Measurements from ENCODE around the gene LAMA3. TPM values are rescaled to one million over a fixed set of nuclear protein-coding genes. Genes with fewer than 3 reads are reported as not detected.
"Not testable (repeated sequence)": the region's sequence is repeated elsewhere in the genome, so short reads cannot be mapped to it uniquely, and the experiment has no call there.

The LAMA3 gene
- total RNA-seq, 2 donors from 2014 or later, result 9.3 to 21.1 TPM

DNA sequence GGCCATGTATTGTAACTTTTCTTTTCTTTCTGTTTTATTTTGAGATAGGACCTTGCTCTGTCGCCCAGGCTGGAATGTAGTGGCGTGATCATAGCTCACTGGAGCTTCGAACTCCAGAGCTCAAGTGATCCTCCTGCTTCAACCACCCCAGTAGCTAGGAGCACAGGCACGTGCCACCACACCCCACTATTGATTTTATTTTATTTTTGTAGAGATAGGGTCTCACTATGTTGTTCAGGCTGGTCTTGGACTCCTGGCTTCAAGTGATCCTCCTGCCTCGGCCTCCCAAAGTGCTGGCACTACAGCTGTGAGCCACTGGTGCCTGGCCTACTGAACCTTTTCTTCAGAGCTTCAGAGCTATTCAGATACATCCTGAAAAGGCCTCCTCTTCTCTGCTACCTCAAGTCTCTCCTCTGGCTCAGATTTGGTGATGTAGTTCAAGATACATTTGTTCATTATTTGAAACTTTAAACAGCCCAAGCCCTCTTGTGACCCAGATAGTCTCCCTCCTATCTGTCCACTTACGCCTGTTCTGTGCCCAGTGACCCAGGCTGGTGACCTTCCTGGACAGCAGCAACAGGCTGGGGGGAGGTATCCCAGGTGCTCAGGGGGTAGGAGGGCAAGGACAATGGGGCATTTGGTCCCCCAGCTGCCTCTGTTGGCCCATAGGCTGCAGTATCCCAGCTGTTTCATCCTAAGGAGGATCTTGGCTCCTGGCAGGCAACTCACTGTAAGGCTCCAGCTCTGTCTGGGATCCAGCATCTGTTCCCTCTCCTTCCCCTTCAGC is 38.6 kb downstream of the LAMA3 start:
- WGBS, 2 donors, result 88 to 95% methylated on average over 6 of the region's 6 CpGs

GRCh38 chr18:23730857-23731256 is 41.6 kb downstream of the LAMA3 start:
- Histone ChIP-seq H3K27me3 (no peaks in the 10 kb centered on the region), H3K27ac (no peak overlapping the region), H3K36me3 (replicated peaks in 1 of 2; ENCODE audit: insufficient read depth in 1 of 2, low read depth in 2 of 2) (no peaks in the 10 kb centered on the region), H3K4me1 (peaks cover 9% of the 10 kb centered on the region), H3K9me3 (no peaks in the 10 kb centered on the region), H3K4me3 (no peak overlapping the region)
- TF ChIP-seq POLR2A (IDR thresholded peaks at IDR 0.05), result no peak
- TF ChIP-seq, protein P1, sequence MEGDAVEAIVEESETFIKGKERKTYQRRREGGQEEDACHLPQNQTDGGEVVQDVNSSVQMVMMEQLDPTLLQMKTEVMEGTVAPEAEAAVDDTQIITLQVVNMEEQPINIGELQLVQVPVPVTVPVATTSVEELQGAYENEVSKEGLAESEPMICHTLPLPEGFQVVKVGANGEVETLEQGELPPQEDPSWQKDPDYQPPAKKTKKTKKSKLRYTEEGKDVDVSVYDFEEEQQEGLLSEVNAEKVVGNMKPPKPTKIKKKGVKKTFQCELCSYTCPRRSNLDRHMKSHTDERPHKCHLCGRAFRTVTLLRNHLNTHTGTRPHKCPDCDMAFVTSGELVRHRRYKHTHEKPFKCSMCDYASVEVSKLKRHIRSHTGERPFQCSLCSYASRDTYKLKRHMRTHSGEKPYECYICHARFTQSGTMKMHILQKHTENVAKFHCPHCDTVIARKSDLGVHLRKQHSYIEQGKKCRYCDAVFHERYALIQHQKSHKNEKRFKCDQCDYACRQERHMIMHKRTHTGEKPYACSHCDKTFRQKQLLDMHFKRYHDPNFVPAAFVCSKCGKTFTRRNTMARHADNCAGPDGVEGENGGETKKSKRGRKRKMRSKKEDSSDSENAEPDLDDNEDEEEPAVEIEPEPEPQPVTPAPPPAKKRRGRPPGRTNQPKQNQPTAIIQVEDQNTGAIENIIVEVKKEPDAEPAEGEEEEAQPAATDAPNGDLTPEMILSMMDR (IDR thresholded peaks at IDR 0.05), result no peak
- WGBS, 2 donors, result 74 to 85% methylated on average over 2 of the region's 2 CpGs
- no peak for ATAC-seq
- DNase-seq, result no peak
- intact Hi-C loops (cut with DNase I), result no loop called here

More for the DNA sequence above, 38.6 kb downstream of the LAMA3 start:
- no peaks in the 10 kb centered on the region for H3K27me3 ChIP-seq
- no peak for DNase-seq
- H3K36me3 ChIP-seq (replicated peaks in 1 of 2; ENCODE audit: insufficient read depth in 1 of 2, low read depth in 2 of 2), result no peaks in the 10 kb centered on the region
- no peak for ATAC-seq
- TF ChIP-seq, protein P1 (IDR thresholded peaks at IDR 0.05), result no peak
- no peak for TF ChIP-seq POLR2A (IDR thresholded peaks at IDR 0.05)
- intact Hi-C loops (cut with DNase I), result no loop called here
- H3K27ac ChIP-seq, result no peak overlapping the region
- no peak overlapping the region for H3K4me3 ChIP-seq
- no peaks in the 10 kb centered on the region for H3K4me1 ChIP-seq
- no peaks in the 10 kb centered on the region for H3K9me3 ChIP-seq

DNA sequence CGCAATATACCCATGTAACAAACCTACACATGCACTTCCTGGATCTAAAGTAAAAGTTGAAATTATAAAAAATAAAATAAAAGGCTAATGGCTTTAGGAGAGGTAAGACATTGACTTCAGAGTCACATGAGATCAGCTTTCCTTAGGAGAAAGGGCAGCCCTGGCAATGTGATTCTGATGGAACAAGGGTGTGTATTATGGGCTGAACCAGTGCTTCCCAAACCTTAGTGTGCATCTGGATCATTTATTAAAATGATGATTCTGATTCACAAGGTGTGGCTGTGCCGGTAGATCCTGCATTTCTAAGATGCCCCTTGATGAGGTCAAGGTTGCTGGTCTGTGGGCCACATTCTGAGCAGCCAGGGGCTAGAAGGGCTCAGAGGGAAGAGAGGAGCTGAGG is 42.6 kb downstream of the LAMA3 start:
- no peak overlapping the region for H3K27ac ChIP-seq
- TF ChIP-seq POLR2A (IDR thresholded peaks at IDR 0.05), result no peak
- TF ChIP-seq, protein P1 (IDR thresholded peaks at IDR 0.05), result no peak
- H3K36me3 ChIP-seq (replicated peaks in 1 of 2; ENCODE audit: insufficient read depth in 1 of 2, low read depth in 2 of 2), result no peaks in the 10 kb centered on the region
- DNase-seq, result no peak
- H3K4me3 ChIP-seq, result no peak overlapping the region
- WGBS, 2 donors, result 89 to 92% methylated on average over 2 of the region's 2 CpGs
- H3K27me3 ChIP-seq, result no peaks in the 10 kb centered on the region
- no peak for ATAC-seq
- intact Hi-C loops (cut with DNase I), result no loop called here
- no peaks in the 10 kb centered on the region for H3K9me3 ChIP-seq
- peaks cover 9% of the 10 kb centered on the region for H3K4me1 ChIP-seq

DNA sequence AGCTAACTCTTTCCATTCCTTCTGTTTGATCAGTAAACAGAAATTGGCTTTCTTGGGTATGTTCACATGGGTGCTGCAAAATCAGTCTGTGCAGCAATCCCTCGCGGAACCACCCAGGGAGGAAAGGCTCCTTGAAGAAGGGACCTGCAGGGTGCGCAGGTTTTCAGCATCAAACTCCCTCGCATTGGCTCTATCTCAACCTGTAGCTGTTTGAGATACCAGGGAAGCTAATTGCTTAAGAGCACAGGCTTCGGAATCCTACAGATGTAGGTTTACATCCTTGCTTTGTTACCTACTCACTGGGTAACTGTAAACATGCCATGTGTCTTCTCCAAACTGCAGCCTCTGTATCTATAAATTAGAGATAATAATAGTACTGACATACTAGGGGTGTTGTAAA is 43.2 kb downstream of the LAMA3 start:
- no peak for ATAC-seq
- intact Hi-C loops (cut with DNase I), result no loop called here
- H3K4me3 ChIP-seq, result no peak overlapping the region
- no peaks in the 10 kb centered on the region for H3K36me3 ChIP-seq (replicated peaks in 1 of 2; ENCODE audit: insufficient read depth in 1 of 2, low read depth in 2 of 2)
- DNase-seq, result no peak
- no peaks in the 10 kb centered on the region for H3K27me3 ChIP-seq
- H3K4me1 ChIP-seq, result peaks cover 9% of the 10 kb centered on the region
- TF ChIP-seq POLR2A (IDR thresholded peaks at IDR 0.05), result no peak
- no peaks in the 10 kb centered on the region for H3K9me3 ChIP-seq
- 70 to 85% methylated on average over 5 of the region's 5 CpGs for WGBS, 2 donors
- no peak overlapping the region for H3K27ac ChIP-seq

- H3K4me1 ChIP-seq; H3K36me3 ChIP-seq (replicated peaks in 1 of 2; ENCODE audit: insufficient read depth in 1 of 2, low read depth in 2 of 2); ATAC-seq; H3K9me3 ChIP-seq; H3K4me3 ChIP-seq; H3K27me3 ChIP-seq; H3K27ac ChIP-seq; DNase-seq; intact Hi-C loops (cut with DNase I): not testable (repeated sequence)
- 87 to 90% methylated on average over 5 of the region's 5 CpGs for WGBS, 2 donors
These were observed 44.0 kb downstream of the LAMA3 start for GRCh38 chr18:23733265-23733664.

DNA sequence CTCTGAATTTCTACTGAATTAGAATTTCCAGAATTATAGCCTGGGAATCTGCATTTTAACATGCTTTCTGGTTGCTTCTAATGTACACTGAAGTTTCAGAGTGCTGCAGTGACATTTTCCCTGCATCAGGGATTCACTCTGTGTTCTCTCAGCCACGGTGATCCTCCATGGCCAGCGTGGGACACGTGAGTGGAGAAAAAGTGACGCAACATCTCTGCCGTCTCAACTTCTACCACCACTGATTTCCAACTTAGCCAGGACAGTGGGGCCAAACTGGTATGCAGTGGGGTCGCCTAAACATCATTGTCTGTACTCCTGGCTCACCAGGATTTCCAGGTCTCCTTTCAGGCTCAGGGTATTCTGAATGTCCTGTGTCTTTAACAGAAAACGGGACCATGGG is 44.6 kb downstream of the LAMA3 start:
- Histone ChIP-seq H3K36me3 (replicated peaks in 1 of 2; ENCODE audit: insufficient read depth in 1 of 2, low read depth in 2 of 2) (no peaks in the 10 kb centered on the region), H3K4me1 (peaks cover 9% of the 10 kb centered on the region), H3K27me3 (no peaks in the 10 kb centered on the region), H3K9me3 (no peaks in the 10 kb centered on the region), H3K27ac (no peak overlapping the region), H3K4me3 (no peak overlapping the region)
- intact Hi-C loops (cut with DNase I), result no loop called here
- DNase-seq (no peak), ATAC-seq (no peak)
- TF ChIP-seq POLR2A (IDR thresholded peaks at IDR 0.05), result no peak
- TF ChIP-seq, protein P1 (IDR thresholded peaks at IDR 0.05), result no peak
- WGBS, 2 donors, result 81 to 87% methylated on average over 7 of the region's 7 CpGs
